ENCODE data around the gene TRAF3IP1. TPM values are rescaled to one million over a fixed set of nuclear protein-coding genes. Genes with fewer than 3 reads are reported as not detected.

The TRAF3IP1 gene
- total RNA-seq, 6 donors from 2014 or later, result 14.0 to 26.8 (median 18.8) TPM

GRCh38 chr2:238423561-238424312 is 103.4 kb downstream of the TRAF3IP1 start:
- no peak for DNase-seq
- H3K27ac ChIP-seq, result no peak overlapping the region
- no peaks in the 10 kb centered on the region for H3K9me3 ChIP-seq
- H3K27me3 ChIP-seq, result no peaks in the 10 kb centered on the region
- whole genome bisulfite sequencing, 2 donors, result 92 to 96% methylated on average over 4 to 9 of the region's 9 CpGs
- no peak for ATAC-seq (ENCODE audit: low FRiP score in 2 of 2)
- H3K4me1 ChIP-seq, result peaks cover 16 to 26% (median 23%) of the 10 kb centered on the region in 4 donors
- H3K4me3 ChIP-seq, result no peak overlapping the region
- TF ChIP-seq CTCF (IDR thresholded peaks at IDR 0.05) (no peak), EP300 (IDR thresholded peaks at IDR 0.05) (no peak), POLR2A (IDR thresholded peaks at IDR 0.05) (no peak), POLR2AphosphoS5 (IDR thresholded peaks at IDR 0.05) (no peak)
- H3K36me3 ChIP-seq, result no peaks in the 10 kb centered on the region

GRCh38 chr2:238424313-238424700 is 104.0 kb downstream of the TRAF3IP1 start:
- H3K36me3 ChIP-seq, result no peaks in the 10 kb centered on the region

GRCh38 chr2:238425505-238425978 is 105.2 kb downstream of the TRAF3IP1 start:
- ATAC-seq (ENCODE audit: low FRiP score in 2 of 2) (no peak), DNase-seq (no peak)
- no peaks in the 10 kb centered on the region for H3K27me3 ChIP-seq
- H3K4me1 ChIP-seq, result peaks cover 16 to 29% (median 27%) of the 10 kb centered on the region in 4 donors
- TF ChIP-seq POLR2AphosphoS5 (IDR thresholded peaks at IDR 0.05) (no peak), POLR2A (IDR thresholded peaks at IDR 0.05) (no peak), CTCF (IDR thresholded peaks at IDR 0.05) (no peak), EP300 (IDR thresholded peaks at IDR 0.05) (no peak)
- H3K9me3 ChIP-seq, result no peaks in the 10 kb centered on the region
- H3K27ac ChIP-seq, result peak overlapping the region in 2 of 4 donors; percentile 90 to 92
- peaks cover 0 to 4% (median 0%) of the 10 kb centered on the region in 4 donors for H3K36me3 ChIP-seq
- peak overlapping the region in 2 of 4 donors; percentile 84 to 96 for H3K4me3 ChIP-seq
- 67 to 76% methylated on average over 14 to 16 of the region's 16 CpGs for WGBS, 2 donors

More at GRCh38 chr2:238424313-238424700, 104.0 kb downstream of the TRAF3IP1 start:
- Histone ChIP-seq H3K9me3 (no peaks in the 10 kb centered on the region), H3K27ac (no peak overlapping the region), H3K27me3 (no peaks in the 10 kb centered on the region), H3K4me1 (peaks cover 16 to 29% (median 27%) of the 10 kb centered on the region in 4 donors), H3K4me3 (no peak overlapping the region)
- ATAC-seq (ENCODE audit: low FRiP score in 2 of 2), result no peak
- no peak for DNase-seq
- no peak for TF ChIP-seq POLR2A (IDR thresholded peaks at IDR 0.05)
- TF ChIP-seq POLR2AphosphoS5 (IDR thresholded peaks at IDR 0.05), result no peak
- TF ChIP-seq CTCF (IDR thresholded peaks at IDR 0.05), result no peak
- TF ChIP-seq EP300 (IDR thresholded peaks at IDR 0.05), result no peak
- 86 to 97% methylated on average over 3 of the region's 3 CpGs for WGBS, 2 donors

- Histone ChIP-seq H3K36me3 (peaks cover 0 to 4% (median 0%) of the 10 kb centered on the region in 4 donors), H3K9me3 (no peaks in the 10 kb centered on the region), H3K27me3 (no peaks in the 10 kb centered on the region), H3K4me3 (peak overlapping the region; percentile 36 to 96 (median 79)), H3K27ac (peak overlapping the region; percentile 90 to 95 (median 93)), H3K4me1 (peaks cover 16 to 29% (median 27%) of the 10 kb centered on the region in 4 donors)
- TF ChIP-seq POLR2AphosphoS5 (IDR thresholded peaks at IDR 0.05), result no peak
- TF ChIP-seq POLR2A (IDR thresholded peaks at IDR 0.05), result no peak
- TF ChIP-seq EP300 (IDR thresholded peaks at IDR 0.05), result no peak
- no peak for TF ChIP-seq CTCF (IDR thresholded peaks at IDR 0.05)
- WGBS, 2 donors, result 17% methylated on average over 24 of the region's 24 CpGs; no CpG with 5 or more reads in 1 of the 2 donors
- ATAC-seq (ENCODE audit: low FRiP score in 2 of 2), result peak in 1 of 2 donors; percentile 41
- DNase-seq, result peak in 1 of 2 donors; percentile 82
Observed at GRCh38 chr2:238425979-238426567, 105.8 kb downstream of the TRAF3IP1 start.
